ENCODE data around the gene SEM1.

DNA sequence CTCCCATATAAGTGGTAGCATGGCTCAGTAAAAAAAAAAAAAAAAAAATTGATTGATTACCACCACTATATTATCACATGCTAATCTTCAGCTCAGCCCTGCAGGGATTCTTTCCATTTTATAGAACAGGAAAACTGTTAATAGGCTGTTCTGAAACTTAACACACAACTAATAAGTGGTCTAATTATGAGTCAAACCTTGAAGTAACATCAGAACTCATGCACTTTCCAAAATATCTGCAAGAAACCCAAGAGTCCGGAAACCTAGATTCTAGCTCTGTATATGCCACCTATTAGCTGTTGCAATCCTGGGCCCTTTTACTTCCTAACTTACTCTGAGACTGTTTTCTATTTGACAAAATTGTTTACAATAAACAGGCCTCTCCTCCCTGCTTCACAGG is 23.9 kb downstream of the SEM1 start:
- TF ChIP-seq POLR2AphosphoS5 (IDR thresholded peaks at IDR 0.05) (no peak), EP300 (IDR thresholded peaks at IDR 0.05) (no peak), POLR2A (IDR thresholded peaks at IDR 0.05) (no peak)
- TF ChIP-seq, protein P1, sequence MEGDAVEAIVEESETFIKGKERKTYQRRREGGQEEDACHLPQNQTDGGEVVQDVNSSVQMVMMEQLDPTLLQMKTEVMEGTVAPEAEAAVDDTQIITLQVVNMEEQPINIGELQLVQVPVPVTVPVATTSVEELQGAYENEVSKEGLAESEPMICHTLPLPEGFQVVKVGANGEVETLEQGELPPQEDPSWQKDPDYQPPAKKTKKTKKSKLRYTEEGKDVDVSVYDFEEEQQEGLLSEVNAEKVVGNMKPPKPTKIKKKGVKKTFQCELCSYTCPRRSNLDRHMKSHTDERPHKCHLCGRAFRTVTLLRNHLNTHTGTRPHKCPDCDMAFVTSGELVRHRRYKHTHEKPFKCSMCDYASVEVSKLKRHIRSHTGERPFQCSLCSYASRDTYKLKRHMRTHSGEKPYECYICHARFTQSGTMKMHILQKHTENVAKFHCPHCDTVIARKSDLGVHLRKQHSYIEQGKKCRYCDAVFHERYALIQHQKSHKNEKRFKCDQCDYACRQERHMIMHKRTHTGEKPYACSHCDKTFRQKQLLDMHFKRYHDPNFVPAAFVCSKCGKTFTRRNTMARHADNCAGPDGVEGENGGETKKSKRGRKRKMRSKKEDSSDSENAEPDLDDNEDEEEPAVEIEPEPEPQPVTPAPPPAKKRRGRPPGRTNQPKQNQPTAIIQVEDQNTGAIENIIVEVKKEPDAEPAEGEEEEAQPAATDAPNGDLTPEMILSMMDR (IDR thresholded peaks at IDR 0.05): no peak
